BJ (cell line): Measurements from ENCODE around the gene PYGO1. TPM values are rescaled to one million over a fixed set of nuclear protein-coding genes. Genes with fewer than 3 reads are reported as not detected.
"Not testable (repeated sequence)": the region's sequence is repeated elsewhere in the genome, so short reads cannot be mapped to it uniquely, and the experiment has no call there.

ENCODE experiments used
- CTCF ChIA-PET: fragments of 350-600 bp; formaldehyde crosslinking; extraction: SDS; loops from one replicate; lab custom pipeline; 2021; ENCODE audit warnings: antibody characterized with exemption, inconsistent platforms; lab: Yijun Ruan, JAX
- POLR2A ChIA-PET: fragments of 300-600 bp; sonication (Branson Sonifier 250); formaldehyde crosslinking; extraction: SDS; loops from one replicate; lab custom pipeline; 2021; ENCODE audit warnings: antibody characterized with exemption; lab: Charles Lee
- DNase-seq: peaks from one replicate; pipeline ENCODE4 v3.0.0-alpha.2; 2011; ENCODE audit warnings: low read depth
- H3K27me3 ChIP-seq: 2 replicates; pipeline ENCODE4 v1.6.0; 2011; ENCODE audit warnings: low read length; ENCODE audit not compliant: control insufficient read depth, insufficient read depth
- H3K36me3 ChIP-seq: 2 replicates; pipeline ENCODE4 v1.5.1; 2011; ENCODE audit warnings: low read length; ENCODE audit not compliant: control insufficient read depth, insufficient read depth
- H3K4me3 ChIP-seq: 2 replicates; pipeline ENCODE4 v1.5.1; 2011; ENCODE audit warnings: low read depth, mild to moderate bottlenecking, control low read depth, low read length
- polyA plus RNA-seq: library from polyadenylated mRNA; depleted of rRNA; stranded (reverse); fragments of >200 nt; gene quantifications from 2 replicates; pipeline ENCODE4 v1.2.3, GENCODE V29; 2011
- TF ChIP-seq, protein P1 (sequence below): IDR thresholded peaks from 2 replicates; pipeline ENCODE4 v1.5.1; 2011; ENCODE audit warnings: low read depth, mild to moderate bottlenecking, control low read depth, inconsistent platforms, low read length, moderate library complexity; ENCODE audit not compliant: insufficient read depth

Gene PYGO1
- polyA plus RNA-seq, 1 experiment, result 3.1 TPM

DNA sequence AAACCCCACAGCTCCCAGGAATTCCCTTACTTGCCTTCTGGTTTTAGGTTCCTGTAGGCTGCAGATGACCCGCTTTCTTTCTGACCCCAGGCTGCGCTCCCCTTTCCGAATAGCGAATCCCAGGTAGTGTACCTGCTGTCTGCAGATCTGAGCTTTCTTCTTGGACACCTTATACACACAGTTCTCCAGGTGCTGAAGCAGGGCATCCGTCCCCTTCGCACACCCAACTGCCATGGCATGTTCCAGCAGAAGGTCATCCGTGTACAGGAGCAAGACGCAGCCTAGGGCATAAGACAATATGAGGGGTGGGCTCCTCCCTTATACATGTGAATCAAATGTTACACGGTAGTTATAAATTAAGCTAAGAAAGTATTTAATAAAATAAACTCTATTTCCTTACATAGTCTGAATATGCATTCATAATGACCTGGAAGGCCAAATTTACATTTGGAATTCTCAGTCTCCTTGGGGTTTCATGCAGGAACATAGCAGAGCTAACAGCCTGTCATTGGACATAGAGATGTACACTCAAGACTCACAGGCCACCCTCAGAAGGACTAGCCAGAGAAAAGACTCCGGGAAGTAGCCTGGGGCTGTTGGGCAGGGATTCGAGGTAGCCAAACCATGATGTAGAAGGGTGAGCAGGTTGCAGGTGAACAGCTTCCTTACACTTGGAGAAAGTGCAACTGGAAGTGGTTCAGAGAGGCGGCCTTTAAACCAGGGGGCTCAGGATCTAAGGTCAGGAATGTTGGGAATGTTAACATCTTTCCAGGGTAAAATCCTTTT is 72.0 kb downstream of the PYGO1 start:
- TF ChIP-seq, protein P1, sequence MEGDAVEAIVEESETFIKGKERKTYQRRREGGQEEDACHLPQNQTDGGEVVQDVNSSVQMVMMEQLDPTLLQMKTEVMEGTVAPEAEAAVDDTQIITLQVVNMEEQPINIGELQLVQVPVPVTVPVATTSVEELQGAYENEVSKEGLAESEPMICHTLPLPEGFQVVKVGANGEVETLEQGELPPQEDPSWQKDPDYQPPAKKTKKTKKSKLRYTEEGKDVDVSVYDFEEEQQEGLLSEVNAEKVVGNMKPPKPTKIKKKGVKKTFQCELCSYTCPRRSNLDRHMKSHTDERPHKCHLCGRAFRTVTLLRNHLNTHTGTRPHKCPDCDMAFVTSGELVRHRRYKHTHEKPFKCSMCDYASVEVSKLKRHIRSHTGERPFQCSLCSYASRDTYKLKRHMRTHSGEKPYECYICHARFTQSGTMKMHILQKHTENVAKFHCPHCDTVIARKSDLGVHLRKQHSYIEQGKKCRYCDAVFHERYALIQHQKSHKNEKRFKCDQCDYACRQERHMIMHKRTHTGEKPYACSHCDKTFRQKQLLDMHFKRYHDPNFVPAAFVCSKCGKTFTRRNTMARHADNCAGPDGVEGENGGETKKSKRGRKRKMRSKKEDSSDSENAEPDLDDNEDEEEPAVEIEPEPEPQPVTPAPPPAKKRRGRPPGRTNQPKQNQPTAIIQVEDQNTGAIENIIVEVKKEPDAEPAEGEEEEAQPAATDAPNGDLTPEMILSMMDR, result no peak
- no peak for DNase-seq
- no peaks in the 10 kb centered on the region for H3K27me3 ChIP-seq
- POLR2A ChIA-PET, result interaction anchor here (0.7 kb wide), 1 partner anchor 109 kb away, joined by 9 read pairs; no protein-coding TSS in a partner anchor
- CTCF ChIA-PET, result interaction anchor here (0.7 to 5.5 kb wide), 3 partner anchors 10 to 14 kb away, joined by 3 to 42 read pairs (median 6); no protein-coding TSS in a partner anchor
- H3K36me3 ChIP-seq, result no peaks in the 10 kb centered on the region
- no peak overlapping the region for H3K4me3 ChIP-seq

DNA sequence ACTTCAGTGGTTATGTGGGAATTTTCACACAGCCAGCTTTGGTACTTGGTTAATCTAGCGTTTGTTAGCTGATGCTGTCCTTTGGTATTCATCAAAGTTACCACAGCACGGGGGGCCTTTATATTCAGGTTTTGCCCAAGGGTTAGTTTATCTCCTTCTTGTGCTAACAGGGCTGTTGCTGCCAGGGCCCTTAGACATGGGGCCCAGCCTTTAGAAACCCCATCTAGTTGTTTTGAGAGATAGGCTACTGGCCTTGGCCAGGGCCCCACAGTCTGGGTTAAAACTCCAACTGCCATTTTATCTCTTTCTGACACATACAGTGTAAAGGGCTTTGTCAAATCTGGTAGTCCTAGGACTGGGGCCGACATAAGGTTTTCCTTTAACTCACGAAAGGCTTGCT is 72.7 kb downstream of the PYGO1 start:
- no peaks in the 10 kb centered on the region for H3K36me3 ChIP-seq
- no peak for DNase-seq
- TF ChIP-seq, protein P1, result no peak
- POLR2A ChIA-PET, result no interaction called here
- no peaks in the 10 kb centered on the region for H3K27me3 ChIP-seq
- CTCF ChIA-PET, result interaction anchor here (2.1 to 5.5 kb wide), 3 partner anchors 9 to 123 kb away, joined by 6 to 42 read pairs (median 12); no protein-coding TSS in a partner anchor
- no peak overlapping the region for H3K4me3 ChIP-seq

DNA sequence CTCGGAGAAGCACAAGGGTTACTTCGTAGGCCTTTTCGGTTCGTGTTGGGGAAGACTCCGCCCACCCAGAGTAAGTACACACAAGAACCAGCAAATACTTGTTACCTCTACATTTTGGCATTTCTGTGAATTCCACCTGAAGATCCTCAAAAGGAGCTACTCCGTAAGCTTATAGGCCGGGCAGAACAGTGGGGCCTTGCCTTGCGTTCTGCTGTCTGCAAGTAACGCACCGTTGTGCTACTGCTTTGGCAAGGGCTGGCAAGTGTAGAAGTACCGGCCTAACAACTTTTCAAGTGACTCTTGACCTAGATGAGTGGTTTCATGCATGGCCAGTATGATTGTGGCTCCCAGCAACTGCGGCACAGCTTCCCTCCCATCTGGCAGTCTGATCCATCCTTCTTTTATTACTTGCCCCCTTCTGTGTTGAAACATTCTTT is 73.7 kb downstream of the PYGO1 start:
- POLR2A ChIA-PET, result no interaction called here
- no peak for DNase-seq
- TF ChIP-seq, protein P1, result no peak
- Histone ChIP-seq H3K27me3 (no peaks in the 10 kb centered on the region), H3K36me3 (no peaks in the 10 kb centered on the region), H3K4me3 (no peak overlapping the region)
- CTCF ChIA-PET, result interaction anchor here (1.0 to 5.5 kb wide), 6 partner anchors 8 to 129 kb away, joined by 3 to 42 read pairs (median 6); no protein-coding TSS in a partner anchor

DNA sequence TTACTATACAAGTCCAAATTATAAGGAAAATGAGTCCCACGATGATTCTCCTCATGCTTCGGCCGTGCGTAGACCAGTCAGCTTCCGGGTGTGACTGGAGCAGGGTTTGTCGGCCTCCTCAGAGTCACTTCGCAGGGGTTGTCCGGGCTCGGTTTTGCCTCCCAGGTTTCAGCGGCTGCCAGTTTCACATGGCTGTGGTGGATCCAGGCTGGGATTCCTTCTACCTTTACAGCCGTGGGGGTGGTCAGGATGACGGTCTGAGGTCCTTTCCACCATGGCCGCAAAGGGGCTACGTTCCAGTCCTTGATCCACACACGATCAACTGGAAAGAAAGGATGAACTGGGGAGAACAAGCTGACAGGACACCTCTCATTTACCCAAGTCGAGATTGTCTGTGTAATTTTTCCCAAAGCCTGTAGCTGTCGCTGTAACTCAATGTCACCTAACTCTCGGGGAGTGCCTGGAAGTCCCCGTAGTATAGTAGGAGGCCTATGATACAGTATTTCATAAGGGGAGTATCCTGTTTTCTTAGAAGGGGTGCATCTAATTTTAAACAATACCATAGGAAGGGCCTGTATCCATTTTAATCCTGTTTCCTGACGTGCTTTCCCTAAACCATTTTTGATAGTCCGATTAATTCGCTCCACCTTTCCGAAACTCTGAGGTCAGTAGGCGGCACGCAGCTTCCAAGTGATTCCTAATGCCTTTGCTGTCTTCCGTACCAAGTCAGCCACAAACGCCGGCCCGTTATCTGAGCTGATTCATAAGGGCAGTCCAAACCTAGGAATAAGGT is 74.3 kb downstream of the PYGO1 start:
- H3K36me3 ChIP-seq, H3K27me3 ChIP-seq, DNase-seq, H3K4me3 ChIP-seq, POLR2A ChIA-PET: not testable (repeated sequence)
- CTCF ChIA-PET, result interaction anchor here (0.9 to 5.5 kb wide), 7 partner anchors 8 to 129 kb away, joined by 3 to 42 read pairs (median 6); no protein-coding TSS in a partner anchor
- TF ChIP-seq, protein P1, result peak; percentile 54
